GM19397 (cell line): Measurements from ENCODE around the gene TRIP6.

Experiments used
- ATAC-seq: cut with Tn5 transposase; IDR thresholded peaks from one replicate; pipeline ENCODE4 v1.9.1; 2021; ENCODE audit warnings: mild to moderate bottlenecking, moderate library complexity; ENCODE audit not compliant: unreplicated experiment

TRIP6 gene

GRCh38 chr7:100873599-100874299 lies 6.6 kb downstream of the TRIP6 start:
- ATAC-seq: no peak

- ATAC-seq: no peak
These were observed 7.1 kb downstream of the TRIP6 start for GRCh38 chr7:100874300-100874576.

- peak; percentile 85 for ATAC-seq
These were observed 7.6 kb downstream of the TRIP6 start, which contains the start of gene SRRT for GRCh38 chr7:100874577-100875355. Gene SRRT (plus strand): TSS chr7:100875103. CDS start chr7:100875591, 488 bp downstream.

DNA sequence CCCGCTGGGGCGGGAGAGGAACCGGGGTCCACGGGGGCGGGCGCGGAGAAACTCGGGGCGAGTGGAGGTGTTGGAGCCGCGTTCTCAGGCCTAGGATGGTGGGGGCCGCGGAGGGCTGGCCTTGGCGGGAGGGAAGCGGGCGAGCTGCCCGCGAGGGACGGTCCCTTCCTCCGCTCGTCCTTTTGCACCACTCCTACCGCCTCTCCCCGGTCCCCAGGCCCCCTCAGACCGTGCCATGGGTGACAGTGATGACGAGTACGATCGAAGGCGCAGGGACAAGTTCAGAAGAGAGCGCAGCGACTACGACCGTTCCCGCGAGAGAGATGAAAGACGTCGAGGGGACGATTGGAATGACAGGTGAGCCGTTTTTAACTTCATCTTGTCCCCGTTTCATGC lies 8.2 kb downstream of the TRIP6 start:
- peak; percentile 28 for ATAC-seq

DNA sequence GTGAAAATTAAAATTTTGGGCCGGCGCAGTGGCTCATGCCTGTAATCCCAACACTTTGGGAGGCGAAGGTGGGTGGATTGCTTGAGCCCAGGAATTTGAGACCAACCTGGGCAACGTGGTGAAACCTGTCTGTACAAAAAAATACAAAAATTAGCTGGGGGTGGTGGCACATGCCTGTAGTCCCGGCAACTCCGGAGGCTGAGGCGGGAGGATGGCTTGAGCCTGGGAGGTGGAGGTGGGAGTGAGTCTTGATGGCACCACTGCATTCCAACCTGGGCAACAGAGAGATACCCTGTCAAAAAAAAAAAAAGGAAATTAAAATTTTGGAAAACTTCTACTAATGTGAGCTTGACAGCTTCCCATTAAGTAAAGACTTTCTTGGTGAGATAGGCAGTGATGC lies 10.8 kb downstream of the TRIP6 start:
- ATAC-seq: no peak

DNA sequence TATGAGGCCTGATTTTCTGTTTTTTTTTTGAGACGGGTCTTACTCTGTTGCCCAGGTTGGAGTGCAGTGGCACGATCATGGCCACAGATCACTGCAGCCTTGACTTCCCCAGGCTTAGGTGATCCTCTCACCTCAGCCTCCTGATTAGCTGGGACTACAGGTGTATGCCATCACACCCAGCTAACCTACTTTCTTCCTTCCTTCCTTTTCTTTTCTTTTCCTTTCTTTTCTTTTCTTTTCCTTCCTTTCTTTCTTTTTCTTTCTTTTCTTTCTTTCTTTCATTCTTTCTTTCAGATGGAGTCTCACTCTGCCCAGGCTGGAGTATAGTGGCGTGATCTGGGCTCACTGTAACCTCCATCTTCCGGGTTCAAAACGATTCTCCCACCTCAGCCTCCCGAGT lies 11.5 kb downstream of the TRIP6 start:
- no peak for ATAC-seq

GRCh38 chr7:100879685-100880261 lies 12.6 kb downstream of the TRIP6 start:
- no peak for ATAC-seq

DNA sequence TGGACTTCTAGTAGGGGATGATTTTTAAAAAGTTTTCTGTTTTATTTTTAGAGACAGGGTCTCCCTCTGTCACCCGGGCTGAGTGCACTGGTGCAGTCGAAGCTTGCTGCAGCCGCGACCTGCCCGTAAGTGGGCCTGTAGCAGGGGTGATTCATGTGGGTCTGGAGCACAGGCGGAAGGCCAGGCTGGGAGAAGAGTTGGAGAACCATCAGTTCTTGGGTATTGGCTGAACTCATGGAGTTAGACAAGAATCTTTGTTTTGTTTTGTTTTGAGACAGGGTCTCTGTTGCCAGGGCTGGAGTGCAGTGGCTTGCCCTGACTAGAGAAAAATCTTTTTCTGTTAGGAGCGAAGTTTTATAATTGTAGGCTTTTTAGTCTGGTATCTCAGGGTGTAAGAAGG lies 13.5 kb downstream of the TRIP6 start:
- ATAC-seq: no peak

GRCh38 chr7:100881136-100881535 lies 13.9 kb downstream of the TRIP6 start:
- ATAC-seq: no peak

DNA sequence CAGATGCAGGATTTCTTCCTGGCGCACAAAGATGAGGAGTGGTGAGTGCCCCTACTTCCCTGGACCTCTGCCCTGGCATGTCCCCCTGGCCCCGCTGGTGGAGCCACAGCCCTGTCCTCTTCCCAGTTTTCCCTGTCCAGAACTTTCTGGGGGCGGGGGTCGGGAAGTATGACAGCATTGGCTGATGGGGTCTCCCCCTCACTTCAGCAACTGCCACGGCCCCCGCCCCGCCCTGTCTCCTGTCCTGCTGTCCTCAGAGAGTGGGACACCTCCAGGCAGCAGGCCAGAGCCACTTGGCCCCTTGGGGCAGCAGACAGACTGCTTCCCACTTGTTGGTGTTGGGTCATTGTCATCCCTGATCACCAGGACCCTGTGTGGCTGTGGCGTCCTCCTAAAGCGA lies 15.0 kb downstream of the TRIP6 start:
- ATAC-seq: no peak

DNA sequence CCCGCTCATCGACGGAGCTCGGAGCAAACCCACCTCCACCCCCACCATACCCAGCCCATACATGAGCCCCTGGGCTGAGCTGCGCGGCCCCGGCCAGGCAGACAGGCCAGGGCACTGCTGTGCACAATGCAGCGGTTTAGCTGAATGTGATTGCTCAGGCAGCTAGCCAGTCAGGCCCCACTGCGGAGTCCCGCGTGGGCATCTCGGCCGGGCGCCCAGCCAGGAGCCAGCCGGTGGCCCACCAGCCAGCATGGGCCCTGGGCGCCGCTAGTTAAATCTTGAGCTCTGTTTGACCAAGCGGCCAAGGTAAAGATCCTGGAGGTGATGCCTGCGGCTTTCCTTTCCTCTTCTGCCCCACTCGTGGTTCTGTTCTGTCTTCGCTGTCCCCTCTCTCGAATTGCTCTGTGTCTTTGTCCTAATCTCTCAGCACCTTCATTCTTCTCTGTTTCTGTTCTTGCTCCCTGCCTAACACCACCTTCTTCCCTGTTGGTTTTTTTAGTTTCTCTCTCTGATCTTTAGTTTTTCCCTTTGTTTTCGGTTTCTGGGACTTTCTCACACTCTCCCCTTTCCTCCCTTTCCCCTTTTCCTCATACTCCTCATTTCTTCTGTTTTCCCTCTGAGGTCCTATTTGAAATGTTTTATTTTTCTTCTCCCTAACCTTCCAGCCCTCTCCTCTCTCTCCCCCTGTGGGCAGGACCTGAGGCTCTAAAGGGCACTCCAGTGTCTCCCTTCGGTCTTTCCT lies 15.8 kb downstream of the TRIP6 start:
- no peak for ATAC-seq

DNA sequence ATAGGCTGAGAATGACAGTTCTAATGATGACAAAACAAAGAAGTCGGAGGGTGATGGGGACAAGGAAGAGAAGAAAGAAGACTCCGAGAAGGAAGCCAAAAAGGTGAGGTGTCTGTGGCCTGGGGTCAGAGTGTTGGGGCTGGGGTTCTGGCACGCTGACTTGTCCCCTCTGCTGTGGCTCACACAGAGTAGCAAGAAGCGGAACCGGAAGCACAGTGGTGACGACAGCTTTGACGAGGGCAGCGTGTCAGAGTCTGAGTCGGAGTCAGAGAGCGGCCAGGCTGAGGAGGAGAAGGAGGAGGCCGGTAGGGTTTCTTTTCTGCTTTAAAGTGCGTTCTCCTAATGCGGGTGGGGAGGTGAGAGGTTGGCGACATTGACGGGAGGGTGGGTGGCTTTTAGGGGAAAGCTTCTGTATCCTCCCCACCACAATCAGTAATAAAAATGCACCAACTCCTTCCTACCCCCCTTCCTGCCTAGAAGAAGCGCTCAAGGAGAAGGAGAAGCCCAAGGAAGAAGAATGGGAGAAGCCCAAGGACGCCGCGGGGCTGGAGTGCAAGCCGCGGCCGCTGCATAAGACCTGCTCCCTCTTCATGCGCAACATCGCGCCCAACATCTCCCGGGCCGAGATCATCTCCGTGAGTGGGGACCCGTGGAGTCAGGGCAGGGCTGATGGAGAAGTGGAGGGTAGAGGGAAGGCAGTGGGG lies 17.7 kb downstream of the TRIP6 start:
- no peak for ATAC-seq

GRCh38 chr7:100885440-100886141 lies 18.4 kb downstream of the TRIP6 start:
- ATAC-seq: no peak

GRCh38 chr7:100886142-100886935 lies 19.2 kb downstream of the TRIP6 start:
- no peak for ATAC-seq

DNA sequence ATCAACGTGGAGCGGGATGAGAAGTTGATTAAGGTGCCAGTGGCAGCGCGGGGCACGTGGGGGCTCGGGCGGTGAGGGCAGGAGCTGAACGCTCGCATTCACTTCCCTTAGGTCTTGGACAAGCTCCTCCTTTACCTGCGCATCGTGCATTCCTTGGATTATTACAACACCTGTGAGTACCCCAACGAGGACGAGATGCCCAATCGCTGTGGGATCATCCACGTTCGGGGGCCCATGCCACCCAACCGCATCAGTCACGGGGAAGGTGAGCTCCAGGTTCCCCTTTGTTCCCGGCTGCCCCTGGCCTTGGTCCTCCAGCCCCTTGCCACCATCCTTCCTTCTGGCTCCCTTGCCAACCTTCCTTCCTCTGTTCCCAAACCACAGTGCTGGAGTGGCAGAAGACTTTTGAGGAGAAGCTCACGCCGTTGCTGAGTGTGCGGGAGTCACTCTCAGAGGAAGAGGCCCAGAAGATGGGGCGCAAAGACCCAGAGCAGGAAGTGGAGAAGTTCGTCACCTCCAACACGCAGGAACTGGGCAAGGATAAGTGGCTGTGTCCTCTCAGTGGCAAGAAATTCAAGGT lies 19.8 kb downstream of the TRIP6 start:
- ATAC-seq: no peak

DNA sequence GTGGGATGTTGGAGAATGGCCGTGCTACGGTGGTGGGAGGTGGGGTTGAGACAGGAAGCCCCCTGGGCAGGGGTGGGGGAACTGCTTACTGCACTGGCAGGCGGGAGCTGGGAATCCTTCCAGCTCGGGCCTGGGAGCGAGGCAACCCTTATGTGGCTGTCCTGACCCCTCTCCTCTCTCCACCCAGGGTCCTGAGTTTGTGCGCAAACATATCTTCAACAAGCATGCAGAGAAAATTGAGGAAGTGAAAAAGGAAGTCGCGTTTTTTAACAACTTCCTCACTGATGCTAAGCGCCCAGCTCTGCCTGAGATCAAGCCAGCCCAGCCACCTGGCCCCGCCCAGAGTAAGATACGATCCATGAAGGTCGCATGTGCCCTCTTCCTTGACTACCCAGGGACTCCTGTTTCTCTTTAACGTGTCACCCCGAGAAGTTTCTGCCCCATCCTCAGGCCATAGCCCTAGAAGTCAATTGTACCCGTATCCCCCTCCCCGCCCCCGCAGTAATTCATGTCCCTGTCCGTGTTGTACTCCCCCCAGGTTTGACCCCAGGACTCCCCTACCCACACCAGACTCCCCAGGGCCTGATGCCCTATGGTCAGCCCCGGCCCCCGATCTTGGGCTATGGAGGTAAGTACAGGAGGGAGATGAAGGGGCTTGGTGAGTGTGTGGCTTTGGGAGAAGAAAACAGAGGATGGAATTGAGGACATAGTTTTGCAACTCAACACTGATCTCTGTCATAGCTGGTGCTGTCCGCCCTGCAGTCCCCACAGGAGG lies 20.5 kb downstream of the TRIP6 start:
- ATAC-seq: no peak

- no peak for ATAC-seq
These were observed 21.3 kb downstream of the TRIP6 start for GRCh38 chr7:100888291-100888987.
